Stimulated activated naive CD8-positive, alpha-beta T cell treated with anti-CD3 and anti-CD28 coated beads, Interleukin-15, Interleukin-2, amounts not matched to agents 100 U/mL and 50 U/mL, for 24 hours (primary cell): ENCODE results near the gene GFY.

Experiments
- ATAC-seq: fragments of 150-1000 bp; cut with Tn5 transposase; one replicate; pipeline ENCODE4 v1.10.0; 2021
- DNase-seq: peaks from one replicate; pipeline ENCODE4 v3.0.0; 2021

Gene GFY, protein sequence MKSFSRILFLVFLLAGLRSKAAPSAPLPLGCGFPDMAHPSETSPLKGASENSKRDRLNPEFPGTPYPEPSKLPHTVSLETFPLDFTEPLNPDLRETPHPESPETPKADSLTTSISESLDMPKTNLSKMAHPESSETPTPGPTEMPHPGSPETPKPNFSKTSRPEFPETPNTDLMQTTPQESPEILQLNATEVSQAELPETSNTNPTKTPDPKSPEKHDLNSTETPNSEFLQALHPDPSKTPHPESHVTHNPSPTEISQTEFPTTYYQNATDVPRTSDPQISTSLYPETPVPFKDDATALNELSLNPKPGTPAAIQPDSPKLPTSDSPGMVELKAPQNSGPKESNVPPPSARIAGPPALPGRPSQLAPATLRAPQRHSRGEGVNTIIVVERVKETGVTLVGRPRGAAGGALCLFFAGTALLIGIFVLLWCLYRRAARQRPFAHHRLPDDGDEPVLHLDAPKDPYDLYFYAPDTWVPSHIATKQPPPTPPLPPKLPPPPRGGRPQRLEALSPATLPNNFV

DNA sequence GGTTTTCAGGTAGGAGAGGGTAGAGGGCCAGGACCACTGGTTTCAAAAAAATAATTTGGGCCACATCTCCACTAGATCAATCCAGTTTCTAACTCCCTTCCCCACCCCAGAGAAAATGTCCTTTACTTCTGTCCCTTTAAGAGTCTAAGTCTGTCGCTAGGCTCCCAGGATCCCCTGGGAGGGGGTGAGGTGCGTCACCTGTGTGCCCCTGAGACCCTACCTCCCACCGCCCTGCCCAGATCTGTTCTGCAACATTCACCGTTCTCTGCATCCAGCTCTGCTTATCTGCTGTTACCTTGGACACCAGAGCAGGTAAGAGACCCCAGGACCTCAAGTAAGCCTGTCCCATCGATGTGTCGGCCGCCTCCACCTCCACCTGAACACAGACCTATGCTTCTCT is at the start of gene GFY:
Gene GFY (plus strand): TSS at position 211 of the 400 bp plus-strand sequence. CDS start 1,043 bp downstream, outside the sequence.
- DNase-seq, result no peak
- no peak for ATAC-seq

DNA sequence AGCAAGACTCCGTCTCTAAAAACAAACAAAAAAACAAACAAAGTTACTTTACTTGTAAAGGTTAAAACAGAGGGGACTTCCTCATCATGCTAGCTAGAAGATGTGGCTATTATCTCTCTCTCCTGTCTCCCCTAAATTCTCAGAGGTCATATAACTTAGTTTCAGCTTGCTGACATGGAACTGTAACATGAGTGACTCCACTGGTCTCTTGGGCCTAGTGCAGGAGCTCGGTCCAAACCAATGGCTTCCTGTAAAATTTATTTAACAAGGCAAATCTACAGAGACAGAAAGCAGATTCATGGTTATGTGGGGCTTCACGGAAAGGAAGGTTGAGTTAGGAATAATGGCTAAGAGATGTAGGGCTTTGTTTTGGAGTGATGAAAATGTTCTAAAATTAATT is 46.7 kb upstream of the GFY start:
- no peak for ATAC-seq
- DNase-seq, result no peak

DNA sequence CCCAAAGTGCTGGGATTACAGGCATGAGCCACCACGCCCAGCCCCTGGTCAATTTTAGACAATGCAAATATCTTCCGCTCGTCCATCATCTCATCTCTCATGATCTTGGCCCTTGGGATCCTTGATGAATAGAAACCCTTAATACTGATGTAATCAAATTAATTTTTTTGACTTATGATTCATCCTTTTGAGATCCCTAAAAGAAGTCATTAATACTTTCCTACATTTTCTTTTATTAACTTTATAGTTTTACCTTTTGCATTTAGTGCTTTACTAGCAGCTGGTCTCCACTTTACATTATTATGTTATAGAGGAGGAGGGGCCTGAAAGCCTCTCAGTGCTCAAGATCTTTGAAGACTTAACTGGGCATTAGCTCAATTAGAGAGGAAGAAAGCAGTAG is 44.8 kb upstream of the GFY start:
- ATAC-seq (no peak), DNase-seq (no peak)

DNA sequence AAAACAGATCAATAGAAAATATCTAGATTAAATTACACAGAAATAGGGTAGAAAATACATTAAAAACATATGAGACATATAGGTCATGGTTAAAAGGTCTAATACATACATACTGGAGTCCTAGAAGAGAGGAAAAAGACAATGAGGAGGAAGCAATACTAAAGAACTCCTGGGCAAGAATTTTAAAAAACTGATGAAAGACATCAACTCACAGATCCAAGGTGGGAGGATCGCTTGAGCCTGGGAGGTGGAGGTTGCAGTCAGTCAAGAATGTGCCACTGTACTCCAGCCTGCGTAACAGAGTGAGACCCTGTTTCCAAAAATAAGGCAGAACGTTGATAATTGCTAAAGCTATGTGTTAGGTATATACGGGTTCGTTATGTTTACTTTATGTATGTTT is 42.5 kb upstream of the GFY start:
- DNase-seq (no peak), ATAC-seq (no peak)

DNA sequence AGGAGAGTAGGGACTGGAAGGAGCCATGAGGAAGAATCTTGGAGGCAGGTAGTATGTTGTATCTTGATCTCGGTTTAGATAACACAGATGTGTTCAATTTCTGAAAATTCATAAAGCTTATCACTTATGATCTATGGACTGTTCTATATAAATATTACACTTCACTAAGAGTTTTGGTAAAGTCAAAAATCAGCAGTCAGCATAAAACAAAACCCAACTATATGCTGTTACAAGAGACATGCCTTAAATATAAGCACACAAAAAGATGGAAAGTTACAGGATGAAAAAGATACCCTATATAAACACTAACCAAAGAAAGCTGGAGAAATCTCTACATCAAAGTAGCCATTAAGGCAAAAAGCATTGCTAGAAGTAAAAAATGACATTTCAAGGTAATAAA is 41.6 kb upstream of the GFY start:
- DNase-seq, result no peak
- no peak for ATAC-seq

DNA sequence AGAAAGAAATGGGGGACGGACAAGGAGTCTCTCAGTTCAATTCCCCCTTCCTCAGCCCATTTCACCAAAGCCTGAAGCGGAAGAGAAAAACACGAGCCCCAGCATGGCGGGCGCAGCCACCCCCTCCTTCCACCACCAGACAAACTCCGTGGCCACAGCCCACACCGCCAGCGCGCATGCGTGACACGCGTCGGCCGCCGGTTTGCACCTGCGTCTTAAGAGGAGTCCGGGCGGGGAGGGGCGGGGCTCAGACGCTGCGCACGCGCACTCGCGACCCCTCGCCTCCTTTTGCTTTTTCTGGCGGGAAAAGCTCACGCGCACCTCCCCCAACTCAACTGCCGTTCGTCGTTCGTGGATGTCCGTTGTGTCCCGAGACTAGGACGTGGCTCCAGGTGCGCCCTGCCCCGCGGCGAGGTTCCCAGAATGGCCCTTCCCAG is 37.2 kb upstream of the GFY start, which contains the start of gene KASH5:
Gene KASH5 (plus strand): TSS at position 314 of the 437 bp plus-strand sequence. CDS start 2,635 bp downstream, outside the sequence.
- ATAC-seq, result no peak
- peak; percentile 77 for DNase-seq

DNA sequence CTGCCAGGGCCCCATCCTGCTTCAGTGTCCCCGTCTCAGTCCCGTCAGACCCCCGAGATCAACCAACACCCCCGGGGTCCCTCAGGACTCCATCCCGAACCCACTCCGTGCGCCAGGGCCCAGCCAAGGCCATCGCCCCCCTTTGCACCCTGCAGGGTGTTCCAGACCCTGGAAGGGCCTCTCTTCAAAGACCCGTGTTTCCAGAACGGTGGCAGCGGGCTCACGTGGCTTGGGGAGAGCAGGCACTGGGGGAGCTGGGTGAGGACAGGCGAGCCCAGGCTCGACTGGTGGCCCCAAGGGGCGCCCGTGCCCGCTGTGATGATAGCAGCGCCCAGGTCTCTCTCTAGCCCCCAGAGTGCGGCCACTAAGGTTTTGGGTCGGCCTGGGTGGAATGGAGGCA is 35.8 kb upstream of the GFY start:
- ATAC-seq (no peak), DNase-seq (no peak)

DNA sequence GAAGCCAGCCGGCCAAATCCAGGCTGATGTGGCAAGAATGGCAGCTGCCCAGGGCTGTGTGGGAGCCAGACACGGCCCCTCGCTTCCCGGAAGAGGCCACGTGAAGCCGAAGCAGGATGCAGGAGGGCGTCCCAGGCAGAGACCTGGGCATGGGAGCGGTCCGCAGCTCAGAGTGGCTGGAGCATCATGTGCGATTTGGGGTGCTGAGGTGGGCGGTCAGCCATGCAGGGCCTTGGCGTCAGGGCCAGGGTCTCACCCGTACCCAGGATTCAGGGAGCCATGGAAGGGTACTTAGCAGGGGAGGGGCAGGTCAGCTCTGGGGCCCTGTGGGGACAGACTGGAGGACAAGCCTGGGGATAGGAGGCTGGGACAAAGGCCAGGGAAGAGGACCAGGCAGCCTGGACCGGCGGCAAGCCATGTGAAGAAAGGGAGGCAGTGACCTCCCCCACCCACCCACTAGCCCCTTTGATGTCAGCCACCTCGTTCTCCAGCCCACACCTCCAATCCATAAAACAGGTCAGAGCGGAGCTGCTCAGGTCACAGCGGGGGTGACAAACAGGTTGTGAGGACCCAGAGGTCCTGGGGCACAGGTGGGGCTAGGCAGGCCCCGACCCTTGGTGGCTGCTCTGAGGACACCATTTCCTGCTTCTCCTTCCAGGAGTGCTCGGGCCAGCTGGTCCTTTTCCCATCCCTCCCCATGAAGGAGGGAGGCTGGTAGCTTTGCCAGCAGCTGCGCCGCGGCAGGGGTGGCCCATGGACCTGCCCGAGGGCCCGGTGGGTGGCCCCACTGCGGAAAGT is 34.9 kb upstream of the GFY start:
- DNase-seq (no peak), ATAC-seq (no peak)

DNA sequence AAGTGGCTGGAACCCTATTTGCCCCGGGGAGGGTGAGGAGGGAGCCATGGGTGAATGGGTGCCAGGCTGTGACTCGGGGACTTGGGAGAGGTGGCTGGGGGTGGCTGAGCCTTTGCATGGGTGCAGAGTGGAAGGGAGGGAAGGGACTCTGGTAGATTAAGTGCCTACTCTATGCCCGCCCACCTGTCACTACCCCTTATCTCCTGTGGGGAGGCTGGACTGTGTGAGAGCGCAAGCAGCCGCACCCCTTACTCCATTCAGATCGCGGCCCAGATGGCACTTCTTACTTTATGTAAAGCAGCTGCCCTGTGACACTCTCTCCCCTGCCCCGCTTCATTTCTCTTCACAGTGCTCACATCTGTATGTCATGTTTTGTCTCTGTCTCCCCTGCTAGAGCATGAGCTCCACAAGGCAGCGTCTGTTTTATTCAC is 34.2 kb upstream of the GFY start:
- no peak for ATAC-seq
- no peak for DNase-seq

DNA sequence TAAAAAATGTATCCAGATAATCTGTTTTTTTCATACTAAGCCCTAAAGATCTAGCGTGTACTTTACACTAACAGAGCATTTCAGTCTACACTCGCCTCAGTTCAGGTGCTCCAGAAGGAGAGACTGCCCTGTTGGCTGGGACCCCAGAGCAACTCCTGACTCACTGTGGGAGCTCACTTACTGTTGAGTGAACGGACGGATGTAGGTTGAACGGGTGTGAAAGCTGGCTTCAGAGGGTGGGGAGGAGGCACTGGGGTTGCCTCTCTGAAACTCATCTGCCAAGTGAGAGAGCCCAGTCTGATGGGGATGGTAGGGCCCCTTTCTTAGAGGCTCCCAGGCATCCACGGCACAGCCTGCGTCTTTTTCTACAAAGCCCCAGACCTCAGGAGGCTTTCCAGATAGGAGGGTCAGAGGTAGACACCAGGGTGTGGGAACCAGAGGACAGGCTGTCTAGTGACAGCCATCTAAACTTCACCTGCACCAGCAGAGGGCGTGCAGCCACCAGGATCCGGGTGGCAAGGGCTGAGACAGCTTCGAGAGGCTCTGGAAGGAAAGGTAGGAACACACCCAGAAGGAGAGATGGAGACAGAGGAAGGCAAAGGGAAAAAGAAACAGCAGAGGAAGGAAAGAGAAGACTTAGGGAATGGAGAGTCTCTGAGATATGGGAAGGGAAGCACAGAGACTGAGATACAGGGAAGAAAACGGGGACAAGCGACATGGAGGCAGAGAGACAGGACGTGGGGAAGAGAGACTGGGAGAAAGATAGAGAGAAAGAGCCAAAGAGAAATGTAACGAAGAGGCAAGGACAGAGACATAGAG is 33.4 kb upstream of the GFY start:
- ATAC-seq, result peak; percentile 89
- DNase-seq, result peak; percentile 82

DNA sequence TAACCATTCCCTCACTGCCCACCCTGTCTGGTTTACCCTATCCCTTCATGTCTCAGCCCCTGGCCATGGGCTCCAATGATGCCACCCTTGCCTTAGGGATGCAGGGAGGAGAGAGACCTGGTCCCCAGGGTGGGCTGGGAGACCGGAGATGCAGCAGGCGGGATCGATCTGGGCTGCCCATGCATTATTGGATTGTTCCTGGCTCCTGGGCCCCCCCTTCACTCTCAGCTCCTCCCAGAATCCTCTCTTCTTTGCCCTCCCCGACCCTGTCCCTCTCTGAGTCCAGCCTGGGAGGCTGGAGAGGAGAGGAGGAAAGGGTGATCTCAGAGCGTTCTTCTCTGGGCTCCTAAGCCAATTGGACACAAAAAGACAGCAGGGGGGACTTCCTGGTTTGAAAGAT is 31.3 kb upstream of the GFY start:
- DNase-seq, result no peak
- ATAC-seq, result no peak

DNA sequence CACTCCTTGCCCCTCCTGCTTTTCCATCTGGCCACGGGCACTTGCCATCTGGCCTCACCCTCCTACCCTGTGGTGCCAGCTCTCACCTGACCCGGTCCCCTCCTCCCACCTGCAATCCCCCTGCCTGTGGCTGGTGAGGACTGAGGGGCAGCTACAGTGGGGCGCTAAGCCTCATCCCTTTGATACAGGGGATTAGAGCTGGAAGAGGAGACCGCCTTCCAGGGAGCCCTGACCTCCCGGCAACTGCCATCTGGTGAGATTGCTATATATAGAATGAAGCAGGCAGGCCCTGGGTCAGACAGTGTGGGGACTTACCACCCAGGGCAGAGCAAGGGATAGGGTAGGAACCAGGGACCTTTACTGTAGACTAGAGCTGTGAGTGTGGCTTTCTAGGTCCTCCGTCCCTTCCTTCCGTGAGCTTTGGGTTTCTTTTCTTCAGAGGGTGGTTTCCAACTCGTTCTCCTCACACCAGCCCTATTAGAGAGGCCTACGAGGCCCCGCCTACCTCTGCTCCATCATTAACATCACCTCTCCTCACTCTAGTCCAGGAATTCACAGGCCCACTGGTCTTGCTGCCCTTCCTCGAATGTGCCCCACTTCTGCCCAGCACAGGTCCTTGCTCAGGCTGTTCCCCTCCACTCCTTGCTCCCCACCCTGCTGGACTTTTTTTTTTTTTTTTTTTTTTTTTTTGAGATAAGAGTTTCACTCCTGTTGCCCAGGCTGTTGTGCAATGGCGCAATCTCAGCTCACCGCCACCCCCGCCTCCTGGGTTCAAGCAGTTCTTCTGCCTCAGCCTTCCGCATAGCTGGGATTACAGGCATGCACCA is 29.4 kb upstream of the GFY start:
- ATAC-seq, result no peak
- DNase-seq, result no peak

DNA sequence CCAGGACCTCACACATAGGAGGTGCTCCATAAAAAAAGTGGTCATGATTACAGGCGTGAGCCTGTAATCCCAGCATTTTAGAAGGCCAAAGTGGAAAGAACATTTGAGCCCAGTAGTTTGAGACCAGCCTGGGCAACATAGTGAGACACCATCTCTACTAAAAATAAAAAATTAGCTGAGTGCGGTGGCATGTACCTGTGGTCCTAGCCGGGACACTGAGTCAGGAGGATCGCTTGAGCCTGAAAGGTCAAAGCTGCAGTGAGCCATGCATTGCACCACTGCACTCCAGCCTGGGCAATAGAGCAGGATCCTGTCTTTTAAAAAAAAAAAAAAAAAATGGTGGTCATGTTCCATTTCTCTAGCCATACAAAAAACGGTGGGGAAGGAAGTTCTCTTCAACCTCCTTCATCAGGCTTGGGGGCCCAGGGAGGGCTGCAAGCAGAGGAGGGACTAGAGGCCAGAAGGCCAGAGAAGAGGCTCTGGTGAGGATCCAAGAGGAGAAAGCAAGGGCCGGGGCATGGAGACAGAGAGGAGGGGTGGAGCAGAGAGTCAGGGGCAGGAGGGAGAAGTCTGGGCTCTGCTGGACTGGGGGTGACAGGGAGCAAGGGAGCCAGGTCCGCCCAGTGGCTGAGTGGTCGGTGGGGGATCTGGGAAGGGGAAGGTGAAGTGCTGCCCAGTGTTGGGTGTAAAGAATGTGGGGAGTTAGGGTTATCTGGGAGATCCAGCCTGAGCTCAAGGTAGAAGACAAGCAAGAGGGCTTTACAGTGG is 28.3 kb upstream of the GFY start:
- ATAC-seq, result no peak

DNA sequence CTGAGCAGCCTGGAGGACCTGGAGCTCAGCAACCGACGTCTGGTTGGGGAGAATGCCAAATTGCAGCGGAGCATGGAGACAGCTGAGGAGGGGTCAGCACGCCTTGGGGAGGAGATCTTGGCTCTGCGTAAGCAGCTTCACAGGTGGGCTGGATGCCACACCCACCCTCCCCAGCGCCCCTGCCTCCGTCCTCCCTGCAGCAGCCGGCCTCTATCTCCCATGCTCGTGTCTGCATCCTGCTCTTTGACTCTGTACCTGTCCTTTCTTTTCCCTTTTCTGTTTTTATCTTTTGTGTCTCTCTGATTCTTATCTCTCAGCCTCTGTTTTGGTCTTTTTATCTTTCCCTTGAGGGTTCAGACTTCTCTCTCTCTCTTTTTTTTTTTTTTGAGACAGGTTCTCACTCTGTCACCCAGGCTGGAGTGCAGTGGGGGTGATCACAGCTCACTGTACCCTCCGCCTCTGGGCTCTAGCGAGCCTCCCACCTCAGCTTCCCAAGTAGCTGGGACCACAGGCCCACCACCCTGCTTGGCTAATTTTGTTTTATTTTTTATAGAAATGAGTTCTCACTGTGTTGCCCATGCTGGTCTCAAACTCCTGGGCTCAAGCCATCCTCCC is 27.1 kb upstream of the GFY start:
- ATAC-seq (no peak), DNase-seq (no peak)

More for the DNA sequence above, 28.3 kb upstream of the GFY start:
- DNase-seq, result no peak

DNA sequence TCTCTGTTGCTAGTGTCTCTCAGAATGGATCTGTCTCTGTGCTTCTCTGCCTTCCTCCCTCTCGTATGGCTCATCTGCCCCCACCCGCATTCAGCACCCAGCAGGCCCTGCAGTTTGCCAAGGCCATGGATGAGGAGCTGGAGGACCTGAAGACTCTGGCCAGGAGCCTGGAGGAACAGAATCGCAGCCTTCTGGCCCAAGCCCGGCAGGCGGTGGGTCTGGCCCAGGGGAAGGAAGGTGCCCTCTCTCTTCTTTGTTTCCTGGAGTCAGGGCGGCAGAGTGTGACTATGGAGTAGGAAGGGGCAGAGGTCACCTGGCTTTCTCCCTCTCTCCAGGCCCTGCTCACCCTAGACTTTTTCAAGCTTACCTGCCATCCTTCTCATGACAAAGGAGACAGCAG is 26.3 kb upstream of the GFY start:
- no peak for DNase-seq
- no peak for ATAC-seq

DNA sequence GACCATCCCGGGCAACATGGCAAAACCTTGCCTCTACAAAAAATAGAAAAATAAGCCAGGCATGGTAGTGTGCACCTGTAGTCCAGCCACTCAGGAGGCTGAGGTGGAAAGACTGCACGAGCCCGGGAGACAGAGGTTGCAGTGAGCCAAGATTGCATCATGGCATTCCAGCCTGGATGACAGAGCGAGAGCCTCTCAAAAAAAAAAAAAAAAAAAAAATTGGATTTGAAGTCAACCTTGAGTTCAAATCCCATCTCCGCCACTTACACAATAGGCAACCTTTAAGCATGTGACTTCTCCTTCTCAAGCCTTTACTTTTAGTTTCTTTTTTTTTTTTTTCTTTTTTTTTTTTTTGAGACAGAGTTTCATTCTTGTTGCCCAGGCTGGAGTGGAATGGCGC is 25.2 kb upstream of the GFY start:
- ATAC-seq (no peak), DNase-seq (no peak)

DNA sequence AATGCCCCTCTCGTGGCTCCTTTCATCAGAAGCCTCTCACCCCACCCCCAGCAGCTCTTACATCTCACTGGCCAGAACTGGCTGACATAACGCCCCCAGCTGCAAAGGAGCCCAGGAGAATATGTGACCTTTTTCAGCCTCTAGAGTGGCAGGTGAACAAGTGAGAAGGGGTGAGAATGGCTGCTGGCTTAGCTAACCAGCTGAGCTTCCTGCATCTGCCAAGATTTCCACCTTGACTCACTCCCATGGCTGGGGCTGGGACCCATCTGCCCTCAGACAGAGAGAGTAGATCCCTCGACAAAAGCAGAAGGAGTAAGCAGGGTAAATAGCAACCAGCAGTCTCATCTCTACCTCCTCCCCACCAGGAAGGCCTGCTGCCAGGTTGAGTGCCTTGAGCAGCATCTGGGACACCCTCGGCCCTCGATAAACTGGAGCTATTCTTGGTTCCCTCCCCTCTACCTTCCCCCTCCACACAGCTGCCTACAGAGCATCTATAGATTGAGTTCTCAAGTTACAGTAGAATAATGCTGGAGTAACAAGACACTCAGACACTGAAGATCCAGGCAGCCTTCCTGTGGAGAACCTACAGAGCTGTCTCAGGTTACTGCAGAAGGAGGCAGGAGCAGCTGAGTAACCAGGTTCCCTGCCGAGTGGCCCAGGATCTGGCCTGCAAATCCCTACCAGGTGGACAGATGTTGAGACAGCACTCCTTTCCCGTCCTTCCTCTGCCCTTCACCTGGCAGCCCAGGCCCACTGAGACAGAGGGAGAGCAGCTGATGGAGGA is 21.6 kb upstream of the GFY start:
- DNase-seq (no peak), ATAC-seq (peak; percentile 44)

DNA sequence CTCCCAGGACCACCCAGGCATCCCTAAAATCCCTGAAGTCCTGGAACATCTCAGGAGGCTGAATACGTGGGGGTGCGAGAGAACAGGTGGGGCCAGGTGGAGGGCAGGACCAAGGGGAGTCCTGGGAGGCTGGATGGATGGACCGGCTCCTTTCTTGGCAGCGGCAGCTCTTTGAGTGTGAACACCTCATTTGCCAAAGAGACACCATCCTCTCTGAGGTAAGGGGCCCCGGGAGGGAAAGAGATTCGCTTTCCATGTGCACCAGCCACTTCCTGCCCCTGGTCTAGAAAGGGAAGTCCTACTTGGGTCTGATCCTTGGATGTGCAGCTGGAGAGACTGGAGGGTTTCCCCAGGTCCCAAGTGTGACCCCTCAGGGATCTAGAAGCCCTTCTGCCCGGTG is 18.1 kb upstream of the GFY start:
- DNase-seq (no peak), ATAC-seq (no peak)

DNA sequence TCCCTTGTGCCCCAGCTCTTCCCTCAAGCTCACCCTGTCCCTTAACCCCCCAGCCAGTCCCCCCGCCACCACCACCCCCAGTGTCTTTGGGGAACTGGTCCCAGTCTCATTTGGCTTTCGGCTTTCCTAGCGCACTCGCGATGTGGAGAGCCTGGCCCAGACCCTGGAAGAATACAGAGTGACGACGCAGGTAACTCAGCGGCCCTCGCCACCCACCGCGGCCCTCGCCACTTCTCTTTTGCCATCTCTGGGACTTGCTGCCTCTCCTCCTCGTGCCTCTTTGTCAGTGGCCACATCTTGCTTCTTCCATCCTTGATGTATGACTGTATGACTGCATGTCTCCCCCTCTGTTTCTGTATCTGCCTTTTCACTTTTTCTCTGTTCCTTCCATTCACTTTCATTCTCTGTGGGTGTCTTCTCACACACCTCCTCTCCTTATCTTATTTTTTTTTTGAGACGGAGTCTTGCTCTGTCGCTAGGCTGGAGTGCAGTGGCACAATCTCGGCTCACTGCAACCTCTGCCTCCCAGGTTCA is 17.6 kb upstream of the GFY start:
- DNase-seq, result no peak
- ATAC-seq, result no peak
